Activated naive CD4-positive, alpha-beta T cell treated with Interleukin-2 at 50 U/mL for 16 hours (primary cell): ENCODE results near the gene CENPO.
"Not testable (repeated sequence)": the region's sequence is repeated elsewhere in the genome, so short reads cannot be mapped to it uniquely, and the experiment has no call there.

Experiments used
- DNase-seq: peaks from one replicate; pipeline ENCODE4 v3.0.0-alpha.2; 2020

CENPO gene

DNA sequence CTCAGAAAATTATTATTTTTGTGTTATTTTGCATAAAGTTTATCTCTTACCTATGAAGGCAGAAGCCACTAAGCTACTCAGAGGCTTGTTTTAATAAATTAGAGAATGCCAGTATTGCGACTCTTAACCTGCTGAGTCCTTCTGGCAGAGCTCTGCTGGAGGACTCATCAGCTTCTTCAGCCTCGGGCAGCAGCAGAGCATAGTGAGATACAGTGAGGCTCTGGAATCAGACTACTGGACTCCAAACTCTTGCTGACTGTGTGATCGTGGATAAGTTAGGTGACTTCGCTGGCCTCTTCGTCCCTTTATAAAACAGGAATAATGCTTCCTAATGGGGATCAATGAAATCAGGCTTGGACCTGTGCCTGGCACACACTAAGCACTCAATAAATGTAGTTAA is 1.8 kb upstream of the CENPO start:
- DNase-seq = no peak

DNA sequence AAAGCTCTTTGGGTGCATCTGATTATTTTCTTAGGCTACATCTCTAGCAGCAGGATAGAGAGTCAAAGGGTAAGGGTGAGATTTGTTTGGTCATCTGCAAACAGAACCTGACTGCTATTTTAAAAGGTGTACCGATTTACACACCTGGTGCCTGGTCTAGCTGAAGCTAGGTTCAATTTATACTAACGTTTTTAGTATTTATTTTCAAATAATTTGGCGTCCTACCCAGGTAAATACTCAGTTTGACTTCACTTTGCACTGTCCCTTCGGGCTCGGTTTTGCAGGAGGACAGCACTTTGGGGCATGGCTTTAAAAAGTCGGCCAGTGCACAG is 717 bp upstream of the CENPO start:
- no peak for DNase-seq

- no peak for DNase-seq
Observed at GRCh38 chr2:24793761-24794435, 673 bp downstream of the CENPO start.

DNA sequence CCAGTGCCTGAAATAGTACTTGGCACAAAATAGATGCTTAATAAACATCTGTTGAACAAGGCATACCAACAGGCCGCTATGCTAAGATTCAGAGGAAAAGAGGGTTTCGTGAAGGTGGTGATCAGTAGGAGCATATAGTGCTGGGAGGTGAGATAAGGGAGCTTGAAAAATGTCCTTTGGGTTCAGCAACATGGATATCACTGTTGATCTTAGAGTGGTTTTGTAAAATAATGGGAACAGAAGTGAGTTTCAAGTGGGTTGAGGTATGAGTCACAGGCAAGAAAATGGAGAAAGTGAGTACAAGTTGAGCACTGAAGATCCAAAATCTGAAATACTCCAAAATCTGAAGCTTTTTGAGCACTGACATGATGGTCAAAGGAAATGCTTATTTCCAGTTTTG is 4.4 kb downstream of the CENPO start:
- DNase-seq = no peak

DNA sequence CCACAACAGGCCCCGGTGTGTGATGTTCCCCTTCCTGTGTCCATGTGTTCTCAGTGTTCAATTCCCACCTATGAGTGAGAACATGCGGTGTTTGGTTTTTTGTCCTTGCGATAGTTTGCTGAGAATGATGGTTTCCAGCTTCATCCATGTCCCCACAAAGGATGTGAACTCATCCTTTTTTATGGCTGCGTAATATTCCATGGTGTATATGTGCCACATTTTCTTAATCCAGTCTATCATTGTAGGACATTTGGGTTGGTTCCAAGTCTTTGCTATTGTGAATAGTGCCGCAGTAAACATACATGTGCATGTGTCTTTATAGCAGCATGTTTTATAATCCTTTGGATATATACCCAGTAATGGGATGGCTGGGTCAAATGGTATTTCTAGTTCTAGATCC is 7.3 kb downstream of the CENPO start:
- not testable (repeated sequence) for DNase-seq

DNA sequence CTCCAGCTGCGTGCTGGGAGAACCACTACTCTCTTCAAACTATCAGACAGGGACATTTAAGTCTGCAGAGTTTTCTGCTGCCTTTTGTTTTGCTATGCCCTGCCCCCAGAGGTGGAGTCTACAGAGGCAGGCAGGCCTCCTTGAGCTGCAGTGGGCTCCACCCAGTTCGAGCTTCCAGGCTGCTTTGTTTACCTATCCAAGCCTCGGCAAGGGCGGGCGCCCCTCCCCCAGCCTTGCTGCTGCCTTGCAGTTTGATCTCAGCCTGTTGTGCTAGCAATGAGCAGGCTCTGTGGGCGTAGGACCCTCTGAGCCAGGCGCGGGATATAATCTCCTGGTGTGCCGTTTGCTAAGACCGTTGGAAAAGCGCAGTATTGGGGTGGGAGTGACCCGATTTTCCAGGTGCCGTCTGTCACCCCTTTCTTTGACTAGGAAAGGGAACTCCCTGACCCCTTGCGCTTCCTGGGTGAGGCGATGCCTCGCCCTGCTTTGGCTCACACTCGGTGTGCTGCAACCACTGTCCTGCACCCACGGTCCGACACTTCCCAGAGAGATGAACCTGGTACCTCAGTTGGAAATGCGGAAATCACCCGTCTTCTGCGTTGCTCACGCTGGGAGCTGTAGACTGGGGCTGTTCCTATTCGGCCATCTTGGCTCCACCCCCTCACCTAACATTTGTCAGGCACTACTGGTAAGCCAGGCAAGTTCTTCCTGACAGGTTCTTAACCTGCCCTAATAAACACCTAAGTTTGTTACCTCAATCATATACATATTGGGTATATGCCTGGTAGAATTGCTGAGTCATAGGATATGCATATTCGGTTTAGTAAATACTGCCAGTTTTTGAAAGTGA is 12.8 kb downstream of the CENPO start:
- DNase-seq = not testable (repeated sequence)

GRCh38 chr2:24806661-24807036 is 13.4 kb downstream of the CENPO start:
- DNase-seq = no peak

- DNase-seq = no peak
Observed at GRCh38 chr2:24809316-24810007, 16.2 kb downstream of the CENPO start.

DNA sequence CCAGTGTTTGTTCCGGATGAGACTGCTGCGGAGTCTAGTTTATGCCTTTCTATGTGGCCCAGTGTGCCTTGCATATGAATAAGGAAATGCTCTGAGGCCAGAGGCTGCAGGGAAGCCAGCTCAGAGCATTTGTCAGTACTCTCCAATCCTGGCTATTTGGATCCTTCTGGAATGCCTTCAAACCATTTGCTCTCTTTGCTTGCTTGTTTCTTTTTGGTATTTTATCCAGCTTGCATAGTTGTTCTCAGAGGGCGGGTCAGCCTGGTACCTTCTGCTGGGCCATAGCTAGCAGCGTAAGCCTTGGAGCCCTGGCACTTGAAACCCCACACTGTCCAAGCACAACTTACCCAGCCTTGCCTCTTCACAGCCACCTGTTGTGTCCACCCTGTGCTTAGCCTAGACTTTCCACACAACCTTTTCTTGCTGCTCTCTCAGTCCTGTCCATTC is 20.5 kb downstream of the CENPO start:
- DNase-seq = no peak

DNA sequence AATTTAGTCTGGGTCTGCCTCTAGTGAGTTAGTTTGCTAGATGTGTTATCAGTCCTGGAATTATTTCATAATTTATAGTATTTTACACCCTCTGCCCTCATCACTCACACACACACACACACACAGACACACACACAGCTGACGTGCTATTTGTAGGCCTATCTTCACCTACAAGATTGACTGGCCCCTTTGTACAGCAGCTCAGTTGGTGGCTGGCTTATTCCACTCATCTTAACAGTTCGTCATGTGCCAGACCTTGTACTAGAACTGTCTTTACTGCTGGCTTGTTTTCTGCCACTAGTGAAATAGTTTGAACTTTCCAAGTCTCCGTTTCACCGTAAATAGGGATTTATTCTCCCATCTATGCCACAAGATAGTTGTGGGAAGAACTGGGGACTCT is 21.3 kb downstream of the CENPO start:
- no peak for DNase-seq

DNA sequence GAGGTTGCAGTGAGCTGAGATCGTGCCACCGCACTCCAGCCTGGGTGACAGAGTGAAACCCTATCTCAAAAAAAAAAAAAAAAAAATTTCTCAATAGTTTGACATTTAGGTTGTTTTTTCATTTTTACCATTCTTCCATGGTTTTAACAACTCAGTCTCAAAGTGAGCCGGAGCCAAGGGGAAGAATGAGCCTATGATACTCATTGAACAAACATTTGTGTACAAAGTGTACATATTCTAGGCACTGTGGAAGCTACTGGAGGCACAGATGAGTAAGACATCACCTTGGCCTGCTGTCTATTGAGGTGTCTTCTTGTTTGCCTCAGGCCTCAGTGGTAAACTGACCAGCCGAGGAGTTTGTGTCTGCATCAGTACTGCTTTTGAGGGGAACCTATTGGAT is 21.9 kb downstream of the CENPO start:
- DNase-seq = no peak

DNA sequence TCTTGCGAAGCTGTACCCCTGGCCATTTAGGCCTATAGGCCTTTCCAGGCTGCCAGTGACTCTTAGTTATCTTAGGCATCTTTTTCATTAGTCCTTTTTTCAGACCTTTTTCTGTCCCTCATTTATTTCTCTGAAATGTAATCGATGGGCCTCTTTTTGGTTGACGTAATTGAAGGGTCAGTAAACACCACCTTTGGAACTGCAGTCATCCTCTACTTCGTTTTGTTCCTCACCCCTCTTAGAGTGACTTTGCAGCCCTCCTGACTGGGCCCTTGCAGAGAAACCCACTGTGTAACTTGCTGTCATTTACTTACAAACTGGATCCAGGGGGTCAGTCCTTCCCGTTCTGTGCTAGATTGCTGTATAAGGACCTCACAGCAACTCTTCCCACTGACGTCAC is 23.2 kb downstream of the CENPO start:
- DNase-seq = no peak

- no peak for DNase-seq
Observed at GRCh38 chr2:24816884-24817283, 23.7 kb downstream of the CENPO start.

DNA sequence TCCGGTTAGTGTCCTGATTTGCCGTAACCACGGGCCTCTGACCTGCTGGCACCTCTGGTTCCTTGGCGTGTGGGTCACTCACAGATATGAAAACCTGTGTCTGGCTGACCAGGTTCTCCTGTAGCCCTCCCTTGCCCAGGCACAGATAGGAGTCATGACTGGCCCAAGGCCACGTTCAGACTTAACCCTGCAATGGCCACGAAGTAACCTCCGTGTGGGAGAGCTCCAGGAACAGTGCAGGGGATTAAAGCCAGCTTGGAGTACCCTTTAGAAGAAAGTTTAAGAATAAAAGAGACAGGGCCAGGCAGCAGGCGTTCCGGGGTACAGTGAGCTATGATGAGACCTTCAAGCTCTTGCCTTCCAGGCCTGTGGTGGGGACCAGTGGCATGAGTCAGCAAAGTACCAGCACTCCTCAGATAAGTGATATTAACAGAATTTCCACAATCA is 25.5 kb downstream of the CENPO start:
- no peak for DNase-seq

GRCh38 chr2:24819442-24820174 is 26.4 kb downstream of the CENPO start:
- DNase-seq = no peak

DNA sequence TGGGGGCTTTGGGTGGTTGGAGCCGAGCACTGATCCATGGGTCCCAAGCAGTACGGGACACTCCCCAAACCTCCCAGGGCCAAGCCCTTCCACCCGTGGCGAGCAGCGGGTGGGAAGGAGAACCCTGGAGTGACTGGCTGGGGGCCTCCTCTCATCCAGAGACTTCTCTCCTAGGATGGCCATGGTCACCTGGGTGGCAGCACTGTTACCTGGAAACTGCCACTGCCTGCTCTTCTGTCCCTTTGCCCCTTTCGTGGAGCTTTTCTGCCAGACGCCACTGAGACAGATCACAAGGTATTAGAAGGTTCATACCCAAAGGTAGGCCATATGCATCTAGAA is 26.9 kb downstream of the CENPO start:
- no peak for DNase-seq

DNA sequence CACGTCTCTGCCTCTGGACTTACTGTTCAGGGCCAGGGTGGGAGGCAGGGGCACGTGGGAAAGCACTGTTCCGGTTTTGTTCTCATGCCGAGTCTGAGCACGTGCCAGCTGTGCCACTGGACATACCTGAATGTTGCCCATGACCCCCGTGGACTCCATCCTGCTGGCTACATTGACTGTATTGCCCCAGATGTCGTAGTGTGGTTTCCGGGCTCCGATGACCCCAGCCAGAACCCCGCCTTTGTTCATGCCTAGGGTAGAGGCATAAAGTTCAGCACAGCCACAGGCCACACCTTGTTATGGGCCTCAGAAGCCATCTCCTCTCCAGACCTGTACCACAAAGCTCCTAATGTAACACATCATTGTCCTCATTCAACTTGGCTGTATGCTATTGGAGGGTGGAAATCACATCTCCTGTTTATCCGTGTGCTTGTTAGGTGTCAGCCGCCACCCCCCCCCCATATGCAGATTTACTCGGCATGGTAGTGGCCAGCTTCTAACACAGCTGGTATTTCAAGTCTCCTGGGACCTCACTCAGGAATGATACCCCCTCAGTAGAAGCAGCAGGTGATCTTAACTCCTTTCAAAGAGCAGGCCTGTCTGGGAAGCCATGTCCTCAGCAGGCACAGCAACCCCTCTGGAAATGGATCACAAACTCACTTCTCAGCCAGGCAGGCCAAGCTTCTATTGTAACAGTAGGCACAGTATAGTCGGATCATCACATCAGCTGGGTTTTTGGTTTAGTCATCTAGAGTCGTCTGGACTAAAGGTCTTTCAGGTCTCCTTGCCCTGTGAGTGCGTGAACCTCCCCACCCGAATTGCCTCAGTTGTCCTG is 27.6 kb downstream of the CENPO start:
- DNase-seq = no peak

DNA sequence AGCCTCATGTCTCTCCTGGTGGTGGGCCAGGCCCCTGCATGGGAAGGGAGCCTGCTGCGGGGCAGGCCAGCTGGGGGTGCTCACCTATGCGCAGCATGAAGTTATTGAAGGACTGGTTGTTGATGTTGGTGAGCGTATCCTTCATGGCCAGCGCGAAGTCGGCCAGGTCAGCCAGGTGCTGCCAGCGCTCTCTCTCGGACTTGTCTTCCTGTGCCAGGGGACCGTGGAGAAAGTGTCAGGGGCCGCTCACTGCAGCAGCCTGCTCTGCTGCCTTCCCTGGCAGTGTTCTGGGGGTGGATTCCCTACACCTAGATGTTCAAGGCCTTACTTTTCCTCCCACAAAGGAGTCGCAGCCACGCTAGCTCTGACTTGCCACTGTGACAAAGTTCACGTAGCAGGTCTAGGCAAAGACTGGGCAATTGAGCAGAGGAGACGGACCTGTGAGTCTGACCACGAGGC is 28.2 kb downstream of the CENPO start:
- no peak for DNase-seq

GRCh38 chr2:24822049-24822706 is 29.0 kb downstream of the CENPO start:
- no peak for DNase-seq

DNA sequence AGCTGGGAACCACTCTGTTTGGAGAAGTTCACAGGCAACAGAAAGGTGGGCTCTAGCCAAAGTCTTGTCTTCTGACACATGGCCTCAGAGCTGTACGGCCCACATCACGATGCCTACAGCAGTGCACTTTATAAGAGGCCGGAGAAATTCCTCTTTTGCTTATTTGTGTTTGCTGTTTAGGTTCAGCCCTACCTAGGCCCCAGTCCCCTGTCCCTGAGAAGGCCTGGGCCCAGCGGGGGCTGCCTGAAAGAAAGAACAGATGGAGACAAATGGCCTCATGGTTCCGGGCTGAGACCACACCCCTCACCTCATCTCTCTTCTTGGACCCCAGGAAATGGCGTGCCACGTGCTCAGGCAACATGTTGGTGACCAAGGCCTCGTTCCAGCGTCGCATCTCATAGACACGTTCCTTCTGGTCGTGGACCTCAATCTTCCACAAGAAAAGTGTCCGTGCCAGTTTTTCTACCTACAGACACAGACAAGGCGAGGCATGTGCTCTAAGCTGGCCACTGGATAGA is 30.9 kb downstream of the CENPO start:
- DNase-seq = no peak
